ENCODE data around the gene LAPTM5. TPM values are rescaled to one million over a fixed set of nuclear protein-coding genes. Genes with fewer than 3 reads are reported as not detected.

Gene LAPTM5
- total and polyA plus RNA-seq, 5 donors from 2014 or later = 552 to 687 (median 589) TPM

DNA sequence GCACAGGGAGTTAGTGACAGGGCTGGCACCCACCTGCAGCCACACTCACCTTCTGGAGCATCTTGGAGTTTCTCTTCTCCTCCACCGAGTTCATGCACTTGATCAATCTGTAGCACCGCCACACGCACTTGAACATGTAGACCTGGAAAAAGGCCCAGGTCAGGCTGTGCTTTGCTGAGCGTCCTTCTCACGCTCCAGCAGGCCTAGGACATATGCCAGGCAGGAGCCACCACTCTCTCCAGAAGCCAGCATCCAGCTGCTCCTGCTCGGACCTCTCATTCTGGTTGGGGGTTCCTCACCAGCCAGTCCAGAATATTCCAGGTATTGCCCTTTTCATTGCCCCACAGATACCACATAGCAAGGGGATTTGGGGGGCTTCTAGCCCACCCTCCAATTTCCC is 22.4 kb downstream of the LAPTM5 start:
- ATAC-seq (ENCODE audit: low read depth in 2 of 2) (no peak), DNase-seq (no peak)
- no peak overlapping the region for H3K4me3 Mint-ChIP-seq
- H3K9me3 Mint-ChIP-seq = peaks cover 0 to 2% (median 0%) of the 10 kb centered on the region in 7 donors
- no peaks in the 10 kb centered on the region for H3K27me3 Mint-ChIP-seq
- Histone ChIP-seq H3K4me1 (ENCODE audit: control insufficient read depth, insufficient read depth, low read length, poor library complexity, severe bottlenecking) (peaks cover 17% of the 10 kb centered on the region), H3K27me3 (ENCODE audit: control insufficient read depth, insufficient read depth, low read length) (no peaks in the 10 kb centered on the region), H3K27ac (ENCODE audit: insufficient read depth, low read length, poor library complexity, severe bottlenecking) (no peak overlapping the region), H3K4me3 (ENCODE audit: low read depth, low read length) (no peak overlapping the region), H3K9me3 (ENCODE audit: control insufficient read depth in 2 of 2, low read length in 2 of 2) (no peaks in the 10 kb centered on the region), H3K36me3 (ENCODE audit: control insufficient read depth, insufficient read depth, low read length) (peaks cover 77% of the 10 kb centered on the region)
- H3K4me1 Mint-ChIP-seq = peaks cover 0 to 50% (median 19%) of the 10 kb centered on the region in 4 donors
- peak overlapping the region in 2 of 3 donors; percentile 29 to 55 for H3K27ac Mint-ChIP-seq
- peaks cover 54% of the 10 kb centered on the region for H3K36me3 Mint-ChIP-seq

- DNase-seq = no peak
- H3K27ac ChIP-seq (ENCODE audit: insufficient read depth, low read length, poor library complexity, severe bottlenecking) = no peak overlapping the region
Observed at GRCh38 chr1:30734580-30734979, 23.0 kb downstream of the LAPTM5 start.

GRCh38 chr1:30734106-30734505 is 23.5 kb downstream of the LAPTM5 start:
- H3K27ac ChIP-seq (ENCODE audit: insufficient read depth, low read length, poor library complexity, severe bottlenecking) = no peak overlapping the region

More at GRCh38 chr1:30734580-30734979, 23.0 kb downstream of the LAPTM5 start:
- Histone ChIP-seq H3K27me3 (ENCODE audit: control insufficient read depth, insufficient read depth, low read length) (no peaks in the 10 kb centered on the region), H3K4me3 (ENCODE audit: low read depth, low read length) (no peak overlapping the region), H3K4me1 (ENCODE audit: control insufficient read depth, insufficient read depth, low read length, poor library complexity, severe bottlenecking) (peaks cover 17% of the 10 kb centered on the region), H3K9me3 (ENCODE audit: control insufficient read depth in 2 of 2, low read length in 2 of 2) (no peaks in the 10 kb centered on the region), H3K36me3 (ENCODE audit: control insufficient read depth, insufficient read depth, low read length) (peaks cover 72% of the 10 kb centered on the region)
- no peak overlapping the region for H3K4me3 Mint-ChIP-seq
- no peak for ATAC-seq (ENCODE audit: low read depth in 2 of 2)
- H3K36me3 Mint-ChIP-seq = peaks cover 54% of the 10 kb centered on the region
- peaks cover 0 to 46% (median 19%) of the 10 kb centered on the region in 4 donors for H3K4me1 Mint-ChIP-seq
- no peaks in the 10 kb centered on the region for H3K27me3 Mint-ChIP-seq
- H3K9me3 Mint-ChIP-seq = peaks cover 0 to 2% (median 0%) of the 10 kb centered on the region in 7 donors
- peak overlapping the region in 2 of 3 donors; percentile 29 to 68 for H3K27ac Mint-ChIP-seq

GRCh38 chr1:30733493-30733892 is 24.1 kb downstream of the LAPTM5 start:
- Histone ChIP-seq H3K4me1 (ENCODE audit: control insufficient read depth, insufficient read depth, low read length, poor library complexity, severe bottlenecking) (peaks cover 8% of the 10 kb centered on the region), H3K27ac (ENCODE audit: insufficient read depth, low read length, poor library complexity, severe bottlenecking) (no peak overlapping the region), H3K9me3 (ENCODE audit: control insufficient read depth in 2 of 2, low read length in 2 of 2) (no peaks in the 10 kb centered on the region), H3K27me3 (ENCODE audit: control insufficient read depth, insufficient read depth, low read length) (no peaks in the 10 kb centered on the region), H3K4me3 (ENCODE audit: low read depth, low read length) (no peak overlapping the region), H3K36me3 (ENCODE audit: control insufficient read depth, insufficient read depth, low read length) (peaks cover 61% of the 10 kb centered on the region)
- Mint-ChIP-seq H3K4me1 (peaks cover 0 to 36% (median 14%) of the 10 kb centered on the region in 4 donors), H3K36me3 (peaks cover 49% of the 10 kb centered on the region), H3K4me3 (no peak overlapping the region), H3K27me3 (no peaks in the 10 kb centered on the region), H3K9me3 (peaks cover 0 to 2% (median 0%) of the 10 kb centered on the region in 7 donors), H3K27ac (no peak overlapping the region)
- DNase-seq (no peak), ATAC-seq (ENCODE audit: low read depth in 2 of 2) (no peak)

More at GRCh38 chr1:30734106-30734505, 23.5 kb downstream of the LAPTM5 start:
- peaks cover 0 to 2% (median 0%) of the 10 kb centered on the region in 7 donors for H3K9me3 Mint-ChIP-seq
- H3K27me3 Mint-ChIP-seq = no peaks in the 10 kb centered on the region
- peaks cover 0 to 41% (median 19%) of the 10 kb centered on the region in 4 donors for H3K4me1 Mint-ChIP-seq
- ATAC-seq (ENCODE audit: low read depth in 2 of 2) = no peak
- no peak for DNase-seq
- H3K4me3 Mint-ChIP-seq = no peak overlapping the region
- H3K27ac Mint-ChIP-seq = no peak overlapping the region
- H3K4me1 ChIP-seq (ENCODE audit: control insufficient read depth, insufficient read depth, low read length, poor library complexity, severe bottlenecking) = peaks cover 13% of the 10 kb centered on the region
- H3K4me3 ChIP-seq (ENCODE audit: low read depth, low read length) = no peak overlapping the region
- H3K36me3 Mint-ChIP-seq = peaks cover 54% of the 10 kb centered on the region
- peaks cover 67% of the 10 kb centered on the region for H3K36me3 ChIP-seq (ENCODE audit: control insufficient read depth, insufficient read depth, low read length)
- H3K9me3 ChIP-seq (ENCODE audit: control insufficient read depth in 2 of 2, low read length in 2 of 2) = no peaks in the 10 kb centered on the region
- H3K27me3 ChIP-seq (ENCODE audit: control insufficient read depth, insufficient read depth, low read length) = no peaks in the 10 kb centered on the region

DNA sequence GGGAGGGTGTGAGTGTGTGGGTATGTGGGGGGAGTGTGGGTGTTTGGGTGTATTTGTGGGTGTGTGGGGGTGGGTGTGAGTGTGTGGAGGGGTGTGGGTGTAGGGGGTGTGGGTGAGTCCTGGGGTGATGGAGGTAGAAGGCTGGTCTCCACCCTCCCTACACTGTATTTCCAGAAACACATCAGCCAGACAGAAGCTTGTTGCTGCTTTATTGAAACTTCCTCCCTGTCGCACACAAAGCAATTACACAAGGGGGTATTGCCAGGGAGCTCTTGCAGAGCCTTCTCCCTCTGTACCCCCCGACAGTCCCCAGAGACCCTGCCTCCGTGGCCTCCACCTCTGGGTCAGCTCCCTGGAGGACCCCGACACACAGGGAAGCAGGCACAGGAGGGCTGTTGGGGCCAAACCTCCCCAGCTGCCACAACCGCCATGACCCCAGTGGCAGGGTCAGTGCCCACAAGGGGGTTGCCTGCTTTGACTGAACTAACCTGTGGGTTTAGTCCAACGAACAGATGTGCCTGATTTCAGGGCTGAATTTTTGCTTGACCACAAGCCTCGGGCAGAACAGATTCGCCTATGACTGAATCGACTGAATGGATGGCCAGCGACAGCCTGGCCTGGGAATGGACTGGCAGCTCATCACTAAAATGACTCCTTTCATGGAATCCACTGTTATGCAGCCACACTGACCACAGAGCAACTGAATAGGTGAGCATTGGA is 25.1 kb downstream of the LAPTM5 start:
- H3K4me3 Mint-ChIP-seq = peak overlapping the region in 1 of 4 donors; percentile 69

DNA sequence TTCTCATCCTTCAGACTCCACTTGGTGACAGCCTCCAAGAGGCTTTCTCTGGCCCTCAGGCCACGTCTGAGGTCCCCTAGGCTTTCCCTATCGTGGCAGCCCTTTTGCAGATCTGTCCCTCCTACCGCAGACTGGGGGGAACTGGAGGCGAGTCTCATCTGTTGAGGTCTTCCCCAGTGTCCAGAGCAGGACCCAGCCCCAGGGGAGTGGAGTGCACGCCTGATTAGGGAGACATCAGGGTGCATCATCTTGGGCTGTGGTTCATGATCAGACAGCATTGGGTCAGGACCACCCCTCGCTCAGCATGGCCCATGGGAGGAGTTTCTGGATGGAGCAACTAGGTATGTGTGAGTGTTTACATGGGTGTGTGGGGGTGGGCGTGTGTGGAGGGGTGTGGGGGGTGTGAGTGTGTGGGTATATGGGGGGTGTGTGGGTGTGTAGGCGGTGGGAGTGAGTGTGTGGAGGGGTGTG is 25.7 kb downstream of the LAPTM5 start:
- no peaks in the 10 kb centered on the region for H3K27me3 Mint-ChIP-seq
- H3K36me3 ChIP-seq (ENCODE audit: control insufficient read depth, insufficient read depth, low read length) = peaks cover 44% of the 10 kb centered on the region

More for the DNA sequence above, 25.1 kb downstream of the LAPTM5 start:
- Histone ChIP-seq H3K4me3 (ENCODE audit: low read depth, low read length) (no peak overlapping the region), H3K4me1 (ENCODE audit: control insufficient read depth, insufficient read depth, low read length, poor library complexity, severe bottlenecking) (peaks cover 8% of the 10 kb centered on the region), H3K27ac (ENCODE audit: insufficient read depth, low read length, poor library complexity, severe bottlenecking) (peak overlapping the region; percentile 44), H3K9me3 (ENCODE audit: control insufficient read depth in 2 of 2, low read length in 2 of 2) (no peaks in the 10 kb centered on the region), H3K27me3 (ENCODE audit: control insufficient read depth, insufficient read depth, low read length) (no peaks in the 10 kb centered on the region), H3K36me3 (ENCODE audit: control insufficient read depth, insufficient read depth, low read length) (peaks cover 50% of the 10 kb centered on the region)
- peak in 1 of 3 donors; percentile 46 for DNase-seq
- Mint-ChIP-seq H3K4me1 (peaks cover 0 to 33% (median 9%) of the 10 kb centered on the region in 4 donors), H3K36me3 (peaks cover 41% of the 10 kb centered on the region), H3K27ac (peak overlapping the region; percentile 13 to 74 (median 71)), H3K9me3 (peaks cover 0 to 2% (median 0%) of the 10 kb centered on the region in 7 donors), H3K27me3 (no peaks in the 10 kb centered on the region)
- peak in 1 of 2 donors; percentile 40 for ATAC-seq (ENCODE audit: low read depth in 2 of 2)

DNA sequence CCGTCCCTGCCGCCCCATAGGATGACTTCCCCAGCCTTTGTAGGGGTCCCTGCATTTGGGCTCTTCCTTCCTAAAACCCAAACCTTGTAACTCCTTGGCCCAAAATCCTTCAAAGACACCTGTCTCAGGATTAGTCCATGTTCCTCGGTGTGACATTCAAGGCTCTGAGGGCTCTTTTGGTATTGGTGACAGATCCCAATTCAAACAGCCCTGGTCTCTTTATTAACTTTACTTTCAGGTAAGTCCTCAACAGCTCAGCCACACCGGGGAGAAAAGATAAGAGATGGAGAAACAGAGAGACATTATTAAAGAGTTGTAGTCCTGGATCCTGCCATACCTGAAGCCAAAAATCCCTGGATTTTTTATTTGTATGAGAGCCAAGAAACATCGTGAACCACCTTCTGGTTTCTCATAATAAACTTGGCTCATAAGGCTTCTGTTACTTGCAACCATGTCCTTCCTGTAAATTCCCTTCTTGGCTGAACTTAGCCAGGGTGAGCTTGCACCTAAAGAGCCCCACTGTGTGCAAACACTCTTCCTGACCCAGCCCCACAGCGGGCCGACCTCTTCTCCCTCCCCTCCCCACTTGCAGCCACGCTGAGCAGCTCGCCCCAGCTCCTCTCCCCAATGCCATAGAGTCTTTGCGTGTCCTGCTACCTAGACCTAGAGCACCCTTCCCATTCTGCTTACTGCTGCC is 26.3 kb downstream of the LAPTM5 start:
- Histone ChIP-seq H3K36me3 (ENCODE audit: control insufficient read depth, insufficient read depth, low read length) (peaks cover 39% of the 10 kb centered on the region), H3K4me3 (ENCODE audit: low read depth, low read length) (no peak overlapping the region), H3K27ac (ENCODE audit: insufficient read depth, low read length, poor library complexity, severe bottlenecking) (no peak overlapping the region), H3K4me1 (ENCODE audit: control insufficient read depth, insufficient read depth, low read length, poor library complexity, severe bottlenecking) (peaks cover 8% of the 10 kb centered on the region), H3K9me3 (ENCODE audit: control insufficient read depth in 2 of 2, low read length in 2 of 2) (no peaks in the 10 kb centered on the region), H3K27me3 (ENCODE audit: control insufficient read depth, insufficient read depth, low read length) (no peaks in the 10 kb centered on the region)
- DNase-seq (no peak), ATAC-seq (ENCODE audit: low read depth in 2 of 2) (no peak)
- Mint-ChIP-seq H3K9me3 (peaks cover 0 to 2% (median 0%) of the 10 kb centered on the region in 7 donors), H3K27ac (peak overlapping the region; percentile 86 to 92 (median 89)), H3K4me1 (peaks cover 0 to 30% (median 9%) of the 10 kb centered on the region in 4 donors), H3K27me3 (no peaks in the 10 kb centered on the region), H3K36me3 (peaks cover 31% of the 10 kb centered on the region), H3K4me3 (peak overlapping the region in 3 of 4 donors; percentile 8 to 51 (median 24))

More for the DNA sequence above, 25.7 kb downstream of the LAPTM5 start:
- no peaks in the 10 kb centered on the region for H3K27me3 ChIP-seq (ENCODE audit: control insufficient read depth, insufficient read depth, low read length)
- ATAC-seq (ENCODE audit: low read depth in 2 of 2) (no peak), DNase-seq (no peak)
- H3K4me1 Mint-ChIP-seq = peaks cover 0 to 30% (median 9%) of the 10 kb centered on the region in 4 donors
- peak overlapping the region in 3 of 4 donors; percentile 8 to 63 (median 24) for H3K4me3 Mint-ChIP-seq
- peaks cover 0 to 2% (median 0%) of the 10 kb centered on the region in 7 donors for H3K9me3 Mint-ChIP-seq
- H3K4me1 ChIP-seq (ENCODE audit: control insufficient read depth, insufficient read depth, low read length, poor library complexity, severe bottlenecking) = peaks cover 8% of the 10 kb centered on the region
- no peak overlapping the region for H3K27ac ChIP-seq (ENCODE audit: insufficient read depth, low read length, poor library complexity, severe bottlenecking)
- H3K36me3 Mint-ChIP-seq = peaks cover 37% of the 10 kb centered on the region
- H3K4me3 ChIP-seq (ENCODE audit: low read depth, low read length) = no peak overlapping the region
- H3K27ac Mint-ChIP-seq = peak overlapping the region; percentile 86 to 92 (median 89)
- H3K9me3 ChIP-seq (ENCODE audit: control insufficient read depth in 2 of 2, low read length in 2 of 2) = no peaks in the 10 kb centered on the region
